GM20000 (cell line): ENCODE results near the gene CBLN3.

Experiments
- DNase-seq: peaks from one replicate; pipeline ENCODE4 v3.0.0; 2012; ENCODE audit warnings: low spot score
- TF ChIP-seq, protein P1 (sequence below): IDR thresholded peaks from 2 replicates; pipeline ENCODE4 v1.5.1; 2012; ENCODE audit warnings: mild to moderate bottlenecking, control low read depth; ENCODE audit errors: extremely low read depth, missing control alignments

The CBLN3 gene

DNA sequence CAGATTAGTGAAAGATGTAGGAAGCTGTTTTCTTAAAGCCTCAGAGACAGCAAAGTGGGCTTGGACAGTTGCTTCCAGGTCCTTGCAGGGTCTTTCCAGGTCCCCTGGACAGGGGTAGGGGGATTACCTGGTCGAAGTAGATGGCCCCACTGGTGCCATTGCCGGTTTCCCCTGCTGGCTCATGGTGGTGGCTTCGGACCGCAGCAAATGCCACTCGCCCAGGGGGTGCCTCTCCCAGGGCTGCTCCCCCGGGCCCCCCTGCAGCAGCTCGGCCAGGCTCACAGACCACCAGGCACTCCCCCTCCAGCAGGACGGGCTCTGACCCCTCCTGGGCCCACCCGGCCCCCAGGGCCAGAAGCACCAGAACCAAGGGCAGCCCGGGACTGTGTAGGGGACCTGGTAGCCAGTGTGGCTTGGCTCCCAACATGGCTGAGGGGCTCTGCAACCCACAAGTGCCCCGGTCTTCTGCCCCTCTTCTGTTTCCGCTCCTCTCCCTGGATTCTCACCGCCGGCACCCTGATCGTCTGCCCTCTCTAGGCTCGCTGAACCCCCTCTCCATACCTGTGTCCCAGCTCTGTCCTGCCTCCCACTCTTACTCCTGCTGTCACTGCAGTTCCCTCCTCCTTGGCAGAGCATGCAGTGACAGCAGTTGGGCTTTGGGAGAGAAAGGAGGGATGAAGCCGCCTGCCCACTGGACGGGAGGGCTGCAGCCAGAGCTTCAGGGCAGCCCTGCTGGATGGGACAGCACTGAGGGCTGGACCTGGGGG, 657 bp downstream of the CBLN3 start:
- DNase-seq: no peak

DNA sequence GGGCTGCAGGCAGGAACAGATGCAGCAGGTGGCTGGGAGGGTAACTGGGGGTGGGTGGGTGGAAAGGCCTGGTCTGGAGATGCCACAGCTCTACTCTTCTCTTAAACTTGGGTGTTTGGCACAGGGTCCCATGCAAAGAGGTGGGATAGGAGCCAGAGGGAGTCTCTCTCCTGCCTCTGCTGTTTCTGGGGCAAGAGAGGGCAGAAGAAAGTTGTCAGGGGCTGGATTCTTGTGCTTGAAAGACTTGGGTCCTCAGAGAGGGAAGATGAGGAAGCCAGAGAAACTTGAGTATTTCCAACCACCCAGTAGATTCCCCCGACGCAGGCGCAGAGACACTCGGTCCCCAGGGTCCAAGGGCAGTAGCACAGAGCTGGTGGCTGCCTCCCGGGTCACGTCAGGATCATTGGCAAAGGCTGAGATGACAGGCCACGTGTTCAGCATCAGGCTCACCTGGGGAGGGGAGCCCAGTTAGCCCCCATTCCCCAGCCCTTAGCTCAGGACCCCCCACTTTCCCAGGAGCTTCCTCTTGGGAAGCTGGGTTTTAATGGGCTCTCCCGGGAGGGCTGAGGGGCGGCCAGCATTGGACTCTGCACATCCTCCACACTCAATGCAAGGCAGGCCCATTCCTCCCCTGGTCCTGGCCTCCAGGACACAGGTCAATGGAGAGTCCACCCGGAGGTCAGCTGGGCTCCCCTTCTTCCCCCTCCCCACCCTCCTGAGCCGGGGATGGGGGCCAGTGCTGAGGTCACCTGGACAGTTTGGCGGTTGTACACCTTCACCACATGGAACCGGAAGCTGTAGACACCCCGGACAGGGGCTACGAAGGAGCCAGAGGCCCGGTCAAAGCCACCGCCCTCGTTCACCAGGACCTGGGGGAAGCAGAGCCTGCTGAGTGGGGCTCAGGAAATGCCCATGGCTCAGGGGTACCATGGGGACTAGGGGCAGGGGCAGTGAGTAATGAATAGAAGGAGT, 1.6 kb downstream of the CBLN3 start:
- no peak for DNase-seq
- TF ChIP-seq, protein P1, sequence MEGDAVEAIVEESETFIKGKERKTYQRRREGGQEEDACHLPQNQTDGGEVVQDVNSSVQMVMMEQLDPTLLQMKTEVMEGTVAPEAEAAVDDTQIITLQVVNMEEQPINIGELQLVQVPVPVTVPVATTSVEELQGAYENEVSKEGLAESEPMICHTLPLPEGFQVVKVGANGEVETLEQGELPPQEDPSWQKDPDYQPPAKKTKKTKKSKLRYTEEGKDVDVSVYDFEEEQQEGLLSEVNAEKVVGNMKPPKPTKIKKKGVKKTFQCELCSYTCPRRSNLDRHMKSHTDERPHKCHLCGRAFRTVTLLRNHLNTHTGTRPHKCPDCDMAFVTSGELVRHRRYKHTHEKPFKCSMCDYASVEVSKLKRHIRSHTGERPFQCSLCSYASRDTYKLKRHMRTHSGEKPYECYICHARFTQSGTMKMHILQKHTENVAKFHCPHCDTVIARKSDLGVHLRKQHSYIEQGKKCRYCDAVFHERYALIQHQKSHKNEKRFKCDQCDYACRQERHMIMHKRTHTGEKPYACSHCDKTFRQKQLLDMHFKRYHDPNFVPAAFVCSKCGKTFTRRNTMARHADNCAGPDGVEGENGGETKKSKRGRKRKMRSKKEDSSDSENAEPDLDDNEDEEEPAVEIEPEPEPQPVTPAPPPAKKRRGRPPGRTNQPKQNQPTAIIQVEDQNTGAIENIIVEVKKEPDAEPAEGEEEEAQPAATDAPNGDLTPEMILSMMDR: no peak

More for the DNA sequence above, 657 bp downstream of the CBLN3 start:
- TF ChIP-seq, protein P1: no peak

DNA sequence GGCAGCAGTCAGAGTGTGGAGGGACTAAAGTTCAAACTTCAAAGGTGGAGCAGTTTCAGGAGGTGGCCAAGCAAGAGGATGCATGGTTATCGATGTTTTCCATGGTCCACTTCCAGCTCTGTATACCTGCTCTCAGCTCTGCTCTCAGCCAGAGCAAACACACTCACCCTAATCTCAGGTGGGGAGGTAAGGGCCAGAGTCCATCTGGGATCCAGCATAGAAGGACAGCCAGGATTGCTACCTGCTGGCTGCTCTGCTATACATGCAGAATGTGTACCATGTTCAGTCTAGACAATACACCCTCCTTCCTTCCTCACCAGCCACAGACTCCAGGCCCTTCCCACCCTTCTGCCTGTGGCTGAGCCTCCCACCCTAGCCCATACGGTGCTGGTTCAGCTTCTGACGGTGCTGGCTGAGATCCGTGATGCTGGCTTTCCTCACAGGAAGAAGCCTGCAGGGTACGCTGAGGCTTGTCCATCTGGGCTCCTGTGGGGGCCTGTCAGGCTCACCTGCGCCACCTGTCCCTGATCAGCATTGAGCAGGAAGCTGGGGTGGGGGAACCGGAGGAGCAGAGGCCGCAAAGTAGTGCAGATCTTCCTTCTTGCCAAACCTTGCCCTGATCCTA, 2.4 kb downstream of the CBLN3 start:
- no peak for DNase-seq
- TF ChIP-seq, protein P1: no peak

DNA sequence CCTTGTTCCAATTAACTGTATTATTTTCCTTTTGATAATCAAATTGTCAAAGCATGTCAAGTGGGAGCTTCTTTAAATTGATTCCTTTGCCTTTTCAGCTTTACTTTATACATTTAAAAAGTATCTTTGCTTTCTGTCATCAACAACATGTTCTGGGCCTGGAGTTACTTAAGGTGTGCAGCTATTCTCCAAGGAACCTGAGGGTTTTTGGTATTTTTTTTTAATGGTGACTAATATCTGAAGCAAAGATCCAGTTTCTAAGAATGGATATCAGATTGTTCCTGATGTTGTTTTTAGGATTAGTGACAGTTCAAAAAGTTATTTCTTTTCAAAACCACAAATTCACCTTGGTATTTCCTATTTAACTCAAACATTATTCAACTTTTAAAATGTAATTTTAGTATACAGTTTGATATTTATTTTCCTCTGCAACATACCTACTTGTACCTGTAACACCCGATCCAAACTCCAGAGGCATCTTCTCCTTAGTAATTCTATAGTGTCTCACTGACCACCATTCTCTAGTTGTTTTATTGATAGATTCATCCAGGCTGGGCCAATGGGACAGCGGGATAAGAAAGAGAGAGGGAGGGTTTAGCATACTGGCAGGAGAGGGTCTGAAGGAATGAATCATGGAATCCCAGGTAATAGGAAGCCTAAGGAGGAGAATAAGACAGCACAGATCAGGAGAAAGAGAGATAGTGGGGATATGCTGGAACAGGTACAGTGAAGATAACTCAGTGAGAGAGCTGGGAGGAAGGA, 3.1 kb downstream of the CBLN3 start:
- TF ChIP-seq, protein P1: no peak
- DNase-seq: no peak

DNA sequence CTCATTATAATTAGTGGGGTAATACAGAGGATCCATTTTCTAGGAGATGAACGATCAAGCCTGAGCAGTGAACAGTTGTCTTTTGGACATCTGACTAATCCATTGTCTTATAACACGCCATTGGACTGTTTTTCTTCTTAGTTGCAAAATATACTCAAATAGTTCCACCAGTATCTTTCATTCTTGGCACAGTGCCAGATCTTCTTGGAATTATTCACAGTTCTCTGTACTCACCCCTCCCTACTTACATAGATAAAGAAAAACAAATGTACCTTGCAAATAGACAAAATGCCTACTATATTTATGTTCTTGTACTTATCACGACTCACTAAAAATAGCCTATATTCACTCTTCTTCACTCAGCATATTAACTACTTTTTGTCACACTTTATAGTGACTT, 3.8 kb downstream of the CBLN3 start:
- no peak for DNase-seq
- TF ChIP-seq, protein P1: no peak

DNA sequence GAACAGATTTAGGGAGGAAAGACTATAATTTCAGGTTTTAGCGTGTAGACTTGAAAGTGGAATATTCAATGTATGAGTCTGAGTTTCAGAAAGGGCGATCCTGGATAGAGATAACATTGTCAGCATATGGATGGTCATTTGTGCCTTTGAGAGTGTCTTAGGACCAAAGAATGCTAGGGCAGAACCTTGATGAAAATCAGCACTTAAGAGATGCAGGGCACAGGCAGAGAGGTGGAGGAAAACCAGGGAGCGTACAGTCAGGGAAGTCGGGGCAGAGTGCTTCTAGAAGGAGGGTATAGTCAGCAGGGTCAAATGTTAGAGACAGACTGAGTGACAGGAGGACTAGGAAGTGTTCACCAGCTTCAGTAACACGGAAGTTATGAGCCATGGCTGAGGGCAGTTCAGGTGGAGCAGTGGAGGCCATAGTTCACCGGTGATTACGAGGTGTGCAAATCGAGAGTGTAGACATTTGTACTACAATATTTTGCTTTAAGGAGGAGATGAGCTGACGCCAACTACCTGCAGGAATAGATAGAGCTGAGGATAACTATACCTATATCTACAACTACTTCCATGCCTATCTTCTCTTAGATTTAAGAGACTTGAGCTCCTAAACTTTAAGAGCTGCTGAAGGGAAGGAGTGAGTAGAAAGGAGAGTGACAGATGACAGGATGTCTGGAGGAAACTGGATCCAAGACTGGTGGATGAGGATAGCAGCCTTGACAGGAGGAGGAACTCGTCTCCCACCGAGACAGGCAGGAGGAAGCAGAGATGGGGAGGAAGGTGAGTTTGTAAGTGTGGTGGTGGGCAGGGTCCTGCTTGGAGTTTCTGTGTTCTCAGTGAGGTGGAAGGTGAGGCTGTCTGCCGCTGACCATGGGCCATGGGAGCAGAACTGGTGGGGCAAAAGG, 6.5 kb downstream of the CBLN3 start:
- no peak for DNase-seq
- TF ChIP-seq, protein P1: no peak
